BLaER1 treated with 17β-estradiol and CSF1 and Interleukin-3, amounts not matched to agents 10 nM and 100 nM (cell line): ENCODE results near the gene HMGB1.
A peak's percentile ranks its signal among the peaks of the same experiment; 100 is the strongest.
"Not testable (repeated sequence)": the region's sequence is repeated elsewhere in the genome, so short reads cannot be mapped to it uniquely, and the experiment has no call there.

Experiments
- H3K27ac ChIP-seq, 11 experiments: shearing (Covaris generic); formaldehyde crosslinking; 2 replicates each; pipeline ENCODE4 v1.8.1; 2022
- H3K27me3 ChIP-seq, 11 experiments: shearing (Covaris generic); formaldehyde crosslinking; 2 replicates each; pipeline ENCODE4 v1.8.1; 2022
- H3K36me3 ChIP-seq, 11 experiments: shearing (Covaris generic); formaldehyde crosslinking; 2 replicates each; pipeline ENCODE4 v1.8.1; 2022
- H3K4me1 ChIP-seq, 10 experiments: shearing (Covaris generic); formaldehyde crosslinking; 2 replicates each; pipeline ENCODE4 v1.8.1; 2022
- H3K4me2 ChIP-seq, 11 experiments: shearing (Covaris generic); formaldehyde crosslinking; 2 replicates each; pipeline ENCODE4 v1.8.1; 2022
- H3K4me3 ChIP-seq, 10 experiments: shearing (Covaris generic); formaldehyde crosslinking; 2 replicates each; pipeline ENCODE4 v1.8.1; 2022
- H3K9ac ChIP-seq, 11 experiments: shearing (Covaris generic); formaldehyde crosslinking; 2 replicates each; pipeline ENCODE4 v1.8.1; 2022
- H3K9me3 ChIP-seq, 11 experiments: shearing (Covaris generic); formaldehyde crosslinking; replicated peaks in 1 of 11; 2 replicates each; pipeline ENCODE4 v1.8.1; 2022
- H4K20me1 ChIP-seq, 11 experiments: shearing (Covaris generic); formaldehyde crosslinking; 2 replicates each; pipeline ENCODE4 v1.8.1; 2022
- Cebpa-rat ChIP-seq, 11 experiments: shearing (Covaris generic); IDR thresholded peaks; 2 replicates each; pipeline ENCODE4 v1.8.1; 2022

Gene HMGB1

GRCh38 chr13:30457306-30457891, 8.3 kb downstream of the HMGB1 start:
- no peak overlapping the region for H3K9ac ChIP-seq
- H3K27me3 ChIP-seq = no peaks in the 10 kb centered on the region
- H3K27ac ChIP-seq = peak overlapping the region in 4 of 11 experiments; percentile 10 to 38 (median 36); a peak in 6 of 22 replicates
- no peak for TF ChIP-seq Cebpa-rat (IDR thresholded peaks at IDR 0.05)
- peak overlapping the region in 5 of 11 experiments; percentile 3 to 31 (median 18); a peak in 5 of 22 replicates for H3K4me2 ChIP-seq
- peaks cover 11 to 44% (median 34%) of the 10 kb centered on the region in 11 experiments; a peak in 20 of 22 replicates for H3K36me3 ChIP-seq
- no peak overlapping the region for H3K4me3 ChIP-seq
- peaks cover 0 to 33% (median 12%) of the 10 kb centered on the region in 11 experiments; a peak in 9 of 22 replicates for H4K20me1 ChIP-seq
- no peaks in the 10 kb centered on the region for H3K9me3 ChIP-seq
- peaks cover 35 to 67% (median 56%) of the 10 kb centered on the region in 10 experiments for H3K4me1 ChIP-seq

- H4K20me1 ChIP-seq = peaks cover 0 to 22% (median under 1%) of the 10 kb centered on the region in 11 experiments; a peak in 9 of 22 replicates
- H3K4me2 ChIP-seq = no peak overlapping the region
- H3K4me3 ChIP-seq = no peak overlapping the region
- H3K4me1 ChIP-seq = peaks cover 24 to 56% (median 46%) of the 10 kb centered on the region in 10 experiments
- no peak overlapping the region for H3K9ac ChIP-seq
- peak overlapping the region in 5 of 11 experiments; percentile 5 to 37 (median 19); a peak in 3 of 22 replicates for H3K27ac ChIP-seq
- H3K36me3 ChIP-seq = peaks cover under 1 to 33% (median 23%) of the 10 kb centered on the region in 11 experiments; a peak in 16 of 22 replicates
- no peak for TF ChIP-seq Cebpa-rat (IDR thresholded peaks at IDR 0.05)
- H3K9me3 ChIP-seq = no peaks in the 10 kb centered on the region
- H3K27me3 ChIP-seq = no peaks in the 10 kb centered on the region
Measured at GRCh38 chr13:30456290-30456689, 9.4 kb downstream of the HMGB1 start.

- H4K20me1 ChIP-seq = peaks cover 0 to 21% (median 0%) of the 10 kb centered on the region in 11 experiments; a peak in 2 of 22 replicates
- no peaks in the 10 kb centered on the region for H3K9me3 ChIP-seq
- peak overlapping the region in 3 of 11 experiments; percentile 9 to 28 (median 20); a peak in 4 of 22 replicates for H3K4me2 ChIP-seq
- no peak for TF ChIP-seq Cebpa-rat (IDR thresholded peaks at IDR 0.05)
- H3K4me3 ChIP-seq = no peak overlapping the region
- H3K27me3 ChIP-seq = no peaks in the 10 kb centered on the region
- H3K4me1 ChIP-seq = peaks cover 23 to 54% (median 44%) of the 10 kb centered on the region in 10 experiments
- H3K27ac ChIP-seq = peak overlapping the region in 3 of 11 experiments; percentile 15 to 45 (median 16); a peak in 2 of 22 replicates
- peaks cover 0 to 31% (median 24%) of the 10 kb centered on the region in 11 experiments; a peak in 16 of 22 replicates for H3K36me3 ChIP-seq
- H3K9ac ChIP-seq = no peak overlapping the region
Measured at GRCh38 chr13:30454991-30455390, 10.7 kb downstream of the HMGB1 start.

- Histone ChIP-seq H3K27me3 (no peaks in the 10 kb centered on the region), H3K9me3 (0 out of 22 replicates have a peak, but pooled peaks cover 0 to 3% (median 0%) of the 10 kb centered on the region in 11 experiments), H3K4me2 (peak overlapping the region in 8 of 11 experiments; percentile 1 to 67 (median 18); a peak in 10 of 22 replicates), H3K36me3 (peaks cover 0 to 31% (median 20%) of the 10 kb centered on the region in 11 experiments; a peak in 16 of 22 replicates), H4K20me1 (peaks cover 0 to 8% (median 0%) of the 10 kb centered on the region in 11 experiments; a peak in 1 of 22 replicates), H3K4me1 (peaks cover 23 to 44% (median 32%) of the 10 kb centered on the region in 10 experiments), H3K9ac (no peak overlapping the region), H3K4me3 (no peak overlapping the region), H3K27ac (no peak overlapping the region)
- TF ChIP-seq Cebpa-rat (IDR thresholded peaks at IDR 0.05) = no peak
Measured at GRCh38 chr13:30453727-30454126, 12.0 kb downstream of the HMGB1 start.

- H3K9me3 ChIP-seq, H3K4me3 ChIP-seq, H3K4me2 ChIP-seq, H3K27me3 ChIP-seq, H3K27ac ChIP-seq, H3K9ac ChIP-seq, H4K20me1 ChIP-seq: not testable (repeated sequence)
- peaks cover 10 to 48% (median 36%) of the 10 kb centered on the region in 10 experiments; a peak in 19 of 20 replicates for H3K4me1 ChIP-seq
- H3K36me3 ChIP-seq = peaks cover 0 to 18% (median 10%) of the 10 kb centered on the region in 11 experiments; a peak in 10 of 22 replicates
Measured at GRCh38 chr13:30451476-30451875, 14.3 kb downstream of the HMGB1 start.

GRCh38 chr13:30450066-30450465, 15.7 kb downstream of the HMGB1 start:
- Histone ChIP-seq H3K4me2 (no peak overlapping the region), H4K20me1 (no peaks in the 10 kb centered on the region), H3K36me3 (peaks cover 0 to 18% (median 10%) of the 10 kb centered on the region in 11 experiments; a peak in 10 of 22 replicates), H3K9me3 (0 out of 22 replicates have a peak, but pooled peaks cover 0 to 3% (median 0%) of the 10 kb centered on the region in 11 experiments), H3K27ac (no peak overlapping the region), H3K27me3 (no peaks in the 10 kb centered on the region), H3K4me3 (no peak overlapping the region), H3K9ac (no peak overlapping the region), H3K4me1 (peaks cover 23 to 57% (median 46%) of the 10 kb centered on the region in 10 experiments)
- no peak for TF ChIP-seq Cebpa-rat (IDR thresholded peaks at IDR 0.05)

GRCh38 chr13:30448441-30448840, 17.3 kb downstream of the HMGB1 start:
- H3K36me3 ChIP-seq = peaks cover 0 to 18% (median 10%) of the 10 kb centered on the region in 11 experiments; a peak in 10 of 22 replicates
- H3K27ac ChIP-seq = no peak overlapping the region
- H3K4me2 ChIP-seq = peak overlapping the region in 8 of 11 experiments; percentile 83 to 95 (median 92); a peak in 15 of 22 replicates
- H4K20me1 ChIP-seq = no peaks in the 10 kb centered on the region
- no peaks in the 10 kb centered on the region for H3K27me3 ChIP-seq
- TF ChIP-seq Cebpa-rat (IDR thresholded peaks at IDR 0.05) = no peak
- H3K9ac ChIP-seq = no peak overlapping the region
- no peak overlapping the region for H3K4me3 ChIP-seq
- 0 out of 22 replicates have a peak, but pooled peaks cover 0 to 3% (median 0%) of the 10 kb centered on the region in 11 experiments for H3K9me3 ChIP-seq
- peaks cover 30 to 59% (median 55%) of the 10 kb centered on the region in 10 experiments for H3K4me1 ChIP-seq

GRCh38 chr13:30446126-30446500, 19.6 kb downstream of the HMGB1 start:
- Histone ChIP-seq H3K4me3 (peak overlapping the region; percentile 43 to 71 (median 64)), H3K9ac (peak overlapping the region; percentile 46 to 92 (median 79); a peak in 21 of 22 replicates), H3K4me1 (peaks cover 43 to 78% (median 71%) of the 10 kb centered on the region in 10 experiments), H3K36me3 (peaks cover 0 to 18% (median 8%) of the 10 kb centered on the region in 11 experiments; a peak in 10 of 22 replicates), H3K27me3 (no peaks in the 10 kb centered on the region), H3K27ac (peak overlapping the region in 10 of 11 experiments; percentile 44 to 96 (median 88); a peak in 20 of 22 replicates), H3K4me2 (peak overlapping the region; percentile 82 to 95 (median 93)), H3K9me3 (peaks cover 0 to 14% (median 8%) of the 10 kb centered on the region in 11 experiments; a peak in 12 of 22 replicates), H4K20me1 (no peaks in the 10 kb centered on the region)
- TF ChIP-seq Cebpa-rat (IDR thresholded peaks at IDR 0.05) = peak in 1 of 11 experiments; percentile 4; a peak in 1 of 22 replicates
